GM19395 (cell line): ENCODE data around the gene KCTD11.

Experiments used
- ATAC-seq: cut with Tn5 transposase; IDR thresholded peaks from one replicate; pipeline ENCODE4 v1.9.1; 2021; ENCODE audit warnings: mild to moderate bottlenecking, moderate library complexity; ENCODE audit not compliant: unreplicated experiment

The KCTD11 gene

GRCh38 chr17:7403043-7403726, 51.2 kb downstream of the KCTD11 start:
- ATAC-seq: no peak

GRCh38 chr17:7403727-7403976, 51.7 kb downstream of the KCTD11 start:
- peak; percentile 28 for ATAC-seq

GRCh38 chr17:7403977-7404736, 52.2 kb downstream of the KCTD11 start, which contains the start of gene TMEM256:
TSS of gene TMEM256 (minus strand) at chr17:7404097. CDS start at chr17:7404084, 13 bp downstream.
- ATAC-seq: peak; percentile 88
